ENCODE results near the gene C10orf90.

Gene C10orf90

DNA sequence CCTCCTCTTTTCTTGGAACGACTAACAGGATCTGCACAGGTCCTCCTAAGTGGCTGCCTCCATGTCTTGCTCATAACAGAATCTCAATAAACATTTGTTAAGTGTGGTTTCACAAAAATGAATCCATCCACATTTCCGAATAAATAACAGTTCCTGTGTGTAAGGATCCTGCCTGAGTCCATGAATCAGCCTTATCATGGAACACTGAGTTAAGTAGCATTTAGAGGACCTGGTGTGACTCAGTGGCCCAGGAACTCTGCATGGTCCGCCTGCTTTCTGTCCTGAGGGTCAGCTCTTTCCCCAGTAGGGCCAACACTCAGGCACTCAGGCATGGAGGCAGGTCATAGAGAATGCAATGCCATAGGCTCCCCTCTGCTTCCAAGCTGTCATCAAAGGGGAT is 15.8 kb upstream of the C10orf90 start:
- ChIA-PET CTCF (interaction anchor here (0.6 kb wide), 1 partner anchor 229 kb away, joined by 4 read pairs; no protein-coding TSS in a partner anchor), POLR2A (interaction anchor here (0.6 kb wide), 1 partner anchor 98 kb away, joined by 3 read pairs; no protein-coding TSS in a partner anchor)
- no peaks in the 10 kb centered on the region for H3K4me1 ChIP-seq (ENCODE audit: control insufficient read depth, insufficient read depth, low read length)
- no peaks in the 10 kb centered on the region for H3K36me3 ChIP-seq (ENCODE audit: control insufficient read depth in 2 of 2, insufficient read depth in 1 of 2, low read length in 2 of 2)
- no peaks in the 10 kb centered on the region for H3K9me3 ChIP-seq (ENCODE audit: control insufficient read depth, insufficient read depth, low read depth, low read length)
- TF ChIP-seq ZNF114 (tag by site-specific recombination; IDR thresholded peaks at IDR 0.05) (no peak), GLI4 (tag by site-specific recombination; IDR thresholded peaks at IDR 0.05) (no peak), ZNF394 (tag by site-specific recombination; IDR thresholded peaks at IDR 0.05; ENCODE audit: borderline replicate concordance) (no peak), ZNF335 (tag by site-specific recombination; conservative IDR thresholded peaks at IDR 0.05) (no peak), FEZF1 (tag by site-specific recombination; IDR thresholded peaks at IDR 0.05) (no peak), ZFP3 (tag by site-specific recombination; IDR thresholded peaks at IDR 0.05; ENCODE audit: low read depth) (no peak), CTCF (tag by site-specific recombination; IDR thresholded peaks at IDR 0.05) (no peak), ZNF214 (tag by site-specific recombination; IDR thresholded peaks at IDR 0.05; ENCODE audit: borderline replicate concordance) (no peak), GLIS2 (tag by site-specific recombination; IDR thresholded peaks at IDR 0.05) (no peak), ZNF112 (tag by site-specific recombination; IDR thresholded peaks at IDR 0.05) (no peak), KLF16 (tag by site-specific recombination; IDR thresholded peaks at IDR 0.05) (no peak), SP3 (tag by site-specific recombination; IDR thresholded peaks at IDR 0.05) (no peak), ZNF623 (tag by site-specific recombination; IDR thresholded peaks at IDR 0.05) (no peak), ZNF585B (tag by site-specific recombination; IDR thresholded peaks at IDR 0.05) (no peak), ZNF157 (tag by site-specific recombination; IDR thresholded peaks at IDR 0.05) (no peak)
- TF ChIP-seq, protein P1, sequence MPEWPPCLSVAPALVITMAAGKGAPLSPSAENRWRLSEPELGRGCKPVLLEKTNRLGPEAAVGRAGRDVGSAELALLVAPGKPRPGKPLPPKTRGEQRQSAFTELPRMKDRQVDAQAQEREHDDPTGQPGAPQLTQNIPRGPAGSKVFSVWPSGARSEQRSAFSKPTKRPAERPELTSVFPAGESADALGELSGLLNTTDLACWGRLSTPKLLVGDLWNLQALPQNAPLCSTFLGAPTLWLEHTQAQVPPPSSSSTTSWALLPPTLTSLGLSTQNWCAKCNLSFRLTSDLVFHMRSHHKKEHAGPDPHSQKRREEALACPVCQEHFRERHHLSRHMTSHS (tag by site-specific recombination; IDR thresholded peaks at IDR 0.05) = no peak
- TF ChIP-seq, protein P2, sequence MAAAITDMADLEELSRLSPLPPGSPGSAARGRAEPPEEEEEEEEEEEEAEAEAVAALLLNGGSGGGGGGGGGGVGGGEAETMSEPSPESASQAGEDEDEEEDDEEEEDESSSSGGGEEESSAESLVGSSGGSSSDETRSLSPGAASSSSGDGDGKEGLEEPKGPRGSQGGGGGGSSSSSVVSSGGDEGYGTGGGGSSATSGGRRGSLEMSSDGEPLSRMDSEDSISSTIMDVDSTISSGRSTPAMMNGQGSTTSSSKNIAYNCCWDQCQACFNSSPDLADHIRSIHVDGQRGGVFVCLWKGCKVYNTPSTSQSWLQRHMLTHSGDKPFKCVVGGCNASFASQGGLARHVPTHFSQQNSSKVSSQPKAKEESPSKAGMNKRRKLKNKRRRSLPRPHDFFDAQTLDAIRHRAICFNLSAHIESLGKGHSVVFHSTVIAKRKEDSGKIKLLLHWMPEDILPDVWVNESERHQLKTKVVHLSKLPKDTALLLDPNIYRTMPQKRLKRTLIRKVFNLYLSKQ (tag by site-specific recombination; IDR thresholded peaks at IDR 0.05; ENCODE audit: borderline replicate concordance) = no peak
- H3K27ac ChIP-seq (ENCODE audit: extremely low read depth, low read depth, low read length) = no peak overlapping the region
- no peak overlapping the region for H3K4me3 ChIP-seq (ENCODE audit: low read depth, low read length)

- POLR2A ChIA-PET = interaction anchor here (0.6 kb wide), 1 partner anchor 99 kb away, joined by 3 read pairs; no protein-coding TSS in a partner anchor
- Histone ChIP-seq H3K4me1 (ENCODE audit: control insufficient read depth, insufficient read depth, low read length) (no peaks in the 10 kb centered on the region), H3K9me3 (ENCODE audit: control insufficient read depth, insufficient read depth, low read depth, low read length) (no peaks in the 10 kb centered on the region), H3K36me3 (ENCODE audit: control insufficient read depth in 2 of 2, insufficient read depth in 1 of 2, low read length in 2 of 2) (no peaks in the 10 kb centered on the region), H3K4me3 (ENCODE audit: low read depth, low read length) (no peak overlapping the region), H3K27ac (ENCODE audit: extremely low read depth, low read depth, low read length) (no peak overlapping the region)
- CTCF ChIA-PET = interaction anchor here (0.6 kb wide), 1 partner anchor 229 kb away, joined by 4 read pairs; no protein-coding TSS in a partner anchor
- TF ChIP-seq ZFP41 (tag by site-specific recombination; IDR thresholded peaks at IDR 0.05; ENCODE audit: borderline replicate concordance) = no peak
- TF ChIP-seq, protein P2 (tag by site-specific recombination; IDR thresholded peaks at IDR 0.05; ENCODE audit: borderline replicate concordance) = no peak
- TF ChIP-seq ZNF837 (tag by site-specific recombination; IDR thresholded peaks at IDR 0.05) = no peak
- no peak for TF ChIP-seq ZNF768 (tag by site-specific recombination; IDR thresholded peaks at IDR 0.05)
- TF ChIP-seq, protein P3, sequence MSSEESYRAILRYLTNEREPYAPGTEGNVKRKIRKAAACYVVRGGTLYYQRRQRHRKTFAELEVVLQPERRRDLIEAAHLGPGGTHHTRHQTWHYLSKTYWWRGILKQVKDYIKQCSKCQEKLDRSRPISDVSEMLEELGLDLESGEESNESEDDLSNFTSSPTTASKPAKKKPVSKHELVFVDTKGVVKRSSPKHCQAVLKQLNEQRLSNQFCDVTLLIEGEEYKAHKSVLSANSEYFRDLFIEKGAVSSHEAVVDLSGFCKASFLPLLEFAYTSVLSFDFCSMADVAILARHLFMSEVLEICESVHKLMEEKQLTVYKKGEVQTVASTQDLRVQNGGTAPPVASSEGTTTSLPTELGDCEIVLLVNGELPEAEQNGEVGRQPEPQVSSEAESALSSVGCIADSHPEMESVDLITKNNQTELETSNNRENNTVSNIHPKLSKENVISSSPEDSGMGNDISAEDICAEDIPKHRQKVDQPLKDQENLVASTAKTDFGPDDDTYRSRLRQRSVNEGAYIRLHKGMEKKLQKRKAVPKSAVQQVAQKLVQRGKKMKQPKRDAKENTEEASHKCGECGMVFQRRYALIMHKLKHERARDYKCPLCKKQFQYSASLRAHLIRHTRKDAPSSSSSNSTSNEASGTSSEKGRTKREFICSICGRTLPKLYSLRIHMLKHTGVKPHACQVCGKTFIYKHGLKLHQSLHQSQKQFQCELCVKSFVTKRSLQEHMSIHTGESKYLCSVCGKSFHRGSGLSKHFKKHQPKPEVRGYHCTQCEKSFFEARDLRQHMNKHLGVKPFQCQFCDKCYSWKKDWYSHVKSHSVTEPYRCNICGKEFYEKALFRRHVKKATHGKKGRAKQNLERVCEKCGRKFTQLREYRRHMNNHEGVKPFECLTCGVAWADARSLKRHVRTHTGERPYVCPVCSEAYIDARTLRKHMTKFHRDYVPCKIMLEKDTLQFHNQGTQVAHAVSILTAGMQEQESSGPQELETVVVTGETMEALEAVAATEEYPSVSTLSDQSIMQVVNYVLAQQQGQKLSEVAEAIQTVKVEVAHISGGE (tag by site-specific recombination; conservative IDR thresholded peaks at IDR 0.05; ENCODE audit: low read depth) = no peak
- no peak for TF ChIP-seq ZNF76 (tag by site-specific recombination; IDR thresholded peaks at IDR 0.05; ENCODE audit: borderline replicate concordance, low read depth)
- no peak for TF ChIP-seq ZNF394 (tag by site-specific recombination; IDR thresholded peaks at IDR 0.05; ENCODE audit: borderline replicate concordance)
- TF ChIP-seq YY2 (tag by site-specific recombination; IDR thresholded peaks at IDR 0.05) = no peak
- TF ChIP-seq ZNF654 (tag by site-specific recombination; IDR thresholded peaks at IDR 0.05; ENCODE audit: low read depth) = no peak
- TF ChIP-seq ZNF561 (tag by site-specific recombination; IDR thresholded peaks at IDR 0.05; ENCODE audit: borderline replicate concordance) = no peak
- TF ChIP-seq ZNF423 (tag by site-specific recombination; IDR thresholded peaks at IDR 0.05) = no peak
- no peak for TF ChIP-seq ZNF792 (tag by site-specific recombination; IDR thresholded peaks at IDR 0.05)
Observed at GRCh38 chr10:126685756-126686155, 15.3 kb upstream of the C10orf90 start.

Data from HEK293 (cell line).